ENCODE results near the gene TSTD2.

DNA sequence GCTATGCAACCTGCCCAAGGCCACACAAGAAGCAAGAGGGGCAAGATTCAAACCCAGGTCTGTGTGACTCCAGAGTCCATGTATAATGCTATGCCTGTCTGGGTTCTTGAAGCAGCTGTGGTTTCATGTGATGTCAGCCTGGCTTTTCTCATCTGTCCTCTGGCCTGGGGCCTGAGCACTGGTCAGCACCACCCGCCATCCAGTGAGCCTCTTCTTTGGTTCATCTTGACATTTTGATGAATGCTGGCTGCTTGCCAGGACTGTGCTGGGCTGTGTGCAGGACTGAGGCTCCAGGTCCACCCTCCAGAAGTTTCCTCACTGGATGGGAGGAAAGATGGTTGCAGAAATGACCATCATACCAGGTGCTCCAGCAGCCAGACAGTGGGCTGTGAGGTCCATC is 61.5 kb downstream of the TSTD2 start:
- no peak for TF ChIP-seq ARNTL (CRISPR knock-in tag; IDR thresholded peaks at IDR 0.05; ENCODE audit: borderline replicate concordance, low read depth)
- TF ChIP-seq ZC3H10 (CRISPR knock-in tag; IDR thresholded peaks at IDR 0.05), result no peak
- no peak for TF ChIP-seq ZFP3 (CRISPR knock-in tag; IDR thresholded peaks at IDR 0.05)
- no peak for TF ChIP-seq RARB (CRISPR knock-in tag; IDR thresholded peaks at IDR 0.05)
- TF ChIP-seq, protein P1, sequence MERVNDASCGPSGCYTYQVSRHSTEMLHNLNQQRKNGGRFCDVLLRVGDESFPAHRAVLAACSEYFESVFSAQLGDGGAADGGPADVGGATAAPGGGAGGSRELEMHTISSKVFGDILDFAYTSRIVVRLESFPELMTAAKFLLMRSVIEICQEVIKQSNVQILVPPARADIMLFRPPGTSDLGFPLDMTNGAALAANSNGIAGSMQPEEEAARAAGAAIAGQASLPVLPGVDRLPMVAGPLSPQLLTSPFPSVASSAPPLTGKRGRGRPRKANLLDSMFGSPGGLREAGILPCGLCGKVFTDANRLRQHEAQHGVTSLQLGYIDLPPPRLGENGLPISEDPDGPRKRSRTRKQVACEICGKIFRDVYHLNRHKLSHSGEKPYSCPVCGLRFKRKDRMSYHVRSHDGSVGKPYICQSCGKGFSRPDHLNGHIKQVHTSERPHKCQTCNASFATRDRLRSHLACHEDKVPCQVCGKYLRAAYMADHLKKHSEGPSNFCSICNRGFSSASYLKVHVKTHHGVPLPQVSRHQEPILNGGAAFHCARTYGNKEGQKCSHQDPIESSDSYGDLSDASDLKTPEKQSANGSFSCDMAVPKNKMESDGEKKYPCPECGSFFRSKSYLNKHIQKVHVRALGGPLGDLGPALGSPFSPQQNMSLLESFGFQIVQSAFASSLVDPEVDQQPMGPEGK (CRISPR knock-in tag; IDR thresholded peaks at IDR 0.05; ENCODE audit: borderline replicate concordance), result no peak
- TF ChIP-seq, protein P2, sequence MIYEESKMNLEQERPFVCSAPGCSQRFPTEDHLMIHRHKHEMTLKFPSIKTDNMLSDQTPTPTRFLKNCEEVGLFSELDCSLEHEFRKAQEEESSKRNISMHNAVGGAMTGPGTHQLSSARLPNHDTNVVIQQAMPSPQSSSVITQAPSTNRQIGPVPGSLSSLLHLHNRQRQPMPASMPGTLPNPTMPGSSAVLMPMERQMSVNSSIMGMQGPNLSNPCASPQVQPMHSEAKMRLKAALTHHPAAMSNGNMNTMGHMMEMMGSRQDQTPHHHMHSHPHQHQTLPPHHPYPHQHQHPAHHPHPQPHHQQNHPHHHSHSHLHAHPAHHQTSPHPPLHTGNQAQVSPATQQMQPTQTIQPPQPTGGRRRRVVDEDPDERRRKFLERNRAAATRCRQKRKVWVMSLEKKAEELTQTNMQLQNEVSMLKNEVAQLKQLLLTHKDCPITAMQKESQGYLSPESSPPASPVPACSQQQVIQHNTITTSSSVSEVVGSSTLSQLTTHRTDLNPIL (CRISPR knock-in tag; IDR thresholded peaks at IDR 0.05; ENCODE audit: low read depth), result no peak
- no peak for TF ChIP-seq SNAI2 (CRISPR knock-in tag; IDR thresholded peaks at IDR 0.05)
- no peak for TF ChIP-seq ISL1 (CRISPR knock-in tag; IDR thresholded peaks at IDR 0.05)
- no peak for TF ChIP-seq TCF4 (CRISPR knock-in tag; IDR thresholded peaks at IDR 0.05; ENCODE audit: borderline replicate concordance)
- TF ChIP-seq ESRRG (CRISPR knock-in tag; IDR thresholded peaks at IDR 0.05), result no peak
- TF ChIP-seq CSDC2 (CRISPR knock-in tag; IDR thresholded peaks at IDR 0.05), result no peak
- no peak for TF ChIP-seq ZNF70 (CRISPR knock-in tag; IDR thresholded peaks at IDR 0.05)
- no peak for TF ChIP-seq PPARA (CRISPR knock-in tag; IDR thresholded peaks at IDR 0.05; ENCODE audit: borderline replicate concordance)
